Thyroid gland (tissue), 4 donors: ENCODE data around the gene GPR83. TPM values are rescaled to one million over a fixed set of nuclear protein-coding genes. Genes with fewer than 3 reads are reported as not detected.
"Not testable (repeated sequence)": the region's sequence is repeated elsewhere in the genome, so short reads cannot be mapped to it uniquely, and the experiment has no call there.

ENCODE experiments used
- DNase-seq, 2 donors: peaks; one replicate each; pipeline ENCODE4 v3.0.0-alpha.2; 2019
- H3K27ac ChIP-seq, 3 donors: fragments of 200-600 bp; sonication (generic); 1 replicate in 2 of 3; 2 replicates in 1 of 3; pipeline ENCODE4 v1.5.1; 2016 to 2019; ENCODE audit warnings: mild to moderate bottlenecking in 1 of 3, moderate library complexity in 1 of 3
- H3K27me3 ChIP-seq: fragments of 200-600 bp; sonication (generic); one replicate; pipeline ENCODE4 v1.5.1; 2019
- H3K36me3 ChIP-seq, 2 donors: fragments of 200-600 bp; sonication (generic); one replicate each; pipeline ENCODE4 v1.5.1; 2016 to 2019
- H3K4me1 ChIP-seq, 2 donors: fragments of 200-600 bp; sonication (generic); one replicate each; pipeline ENCODE4 v1.5.1; 2017 to 2019
- H3K4me3 ChIP-seq, 3 donors: fragments of 200-600 bp; sonication (generic); replicated peaks in 1 of 3; 1 replicate in 2 of 3; 2 replicates in 1 of 3; pipeline ENCODE4 v1.5.1; 2016; ENCODE audit warnings: mild to moderate bottlenecking in 1 of 3
- H3K9me3 ChIP-seq: fragments of 200-600 bp; sonication (generic); one replicate; pipeline ENCODE4 v1.5.1; 2017
- POLR2A ChIP-seq, 2 donors: fragments of 450-650 bp; IDR thresholded peaks; one replicate each; pipeline ENCODE4 v1.6.1; 2017; ENCODE audit warnings: antibody characterized with exemption in 2 of 2, mild to moderate bottlenecking in 2 of 2, moderate library complexity in 1 of 2
- WGBS, 2 donors: methylation state at CpG; one replicate each; pipeline ENCODE4 v1.1.5; 2017; 5-methylcytosine and 5-hydroxymethylcytosine counted together
- intact Hi-C: fragments of 100-400 bp; cut with DNase I; formaldehyde crosslinking; loops from one replicate; pipeline ENCODE4 v1.15.1; 2023
- total RNA-seq, 4 donors: library from RNA; depleted of rRNA; stranded (reverse); fragments of >200 nt; gene quantifications; one replicate each; pipeline ENCODE4 v1.2.3, GENCODE V29; 2016
- TF ChIP-seq, protein P1 (sequence below), 6 experiments: fragments of 200-600 bp in 3 of 6; fragments of 450-650 bp in 3 of 6; sonication (generic) in 3 of 6; IDR thresholded peaks; one replicate each; pipeline ENCODE4 v1.5.1; 2016 to 2019; ENCODE audit warnings: antibody characterized with exemption in 6 of 6, mild to moderate bottlenecking in 2 of 6, inconsistent platforms in 1 of 6, moderate library complexity in 1 of 6

GPR83 gene
- total RNA-seq, 4 donors from 2014 or later = 0.81 to 9.4 (median 4.4) TPM

DNA sequence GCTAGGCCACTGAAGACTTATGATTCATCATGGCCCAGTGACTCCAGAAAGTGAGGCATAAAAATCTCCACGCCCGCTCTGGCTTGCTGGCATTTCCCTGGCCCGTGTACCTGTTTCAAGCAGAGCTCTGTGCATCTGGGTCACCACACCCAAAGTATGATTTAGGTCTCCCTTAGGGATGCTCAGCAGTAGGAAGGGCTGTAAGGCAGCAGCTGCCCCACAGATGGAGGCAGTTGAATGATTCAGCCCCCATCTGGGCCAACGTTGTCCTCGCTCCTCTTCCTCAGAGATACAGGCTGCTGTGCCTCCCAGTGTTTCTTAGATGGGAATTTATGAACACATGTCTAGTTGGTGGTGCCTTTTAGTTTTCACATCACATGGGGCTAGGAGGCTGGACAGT is 21.6 kb downstream of the GPR83 start:
- TF ChIP-seq POLR2A (IDR thresholded peaks at IDR 0.05) = no peak
- TF ChIP-seq, protein P1, sequence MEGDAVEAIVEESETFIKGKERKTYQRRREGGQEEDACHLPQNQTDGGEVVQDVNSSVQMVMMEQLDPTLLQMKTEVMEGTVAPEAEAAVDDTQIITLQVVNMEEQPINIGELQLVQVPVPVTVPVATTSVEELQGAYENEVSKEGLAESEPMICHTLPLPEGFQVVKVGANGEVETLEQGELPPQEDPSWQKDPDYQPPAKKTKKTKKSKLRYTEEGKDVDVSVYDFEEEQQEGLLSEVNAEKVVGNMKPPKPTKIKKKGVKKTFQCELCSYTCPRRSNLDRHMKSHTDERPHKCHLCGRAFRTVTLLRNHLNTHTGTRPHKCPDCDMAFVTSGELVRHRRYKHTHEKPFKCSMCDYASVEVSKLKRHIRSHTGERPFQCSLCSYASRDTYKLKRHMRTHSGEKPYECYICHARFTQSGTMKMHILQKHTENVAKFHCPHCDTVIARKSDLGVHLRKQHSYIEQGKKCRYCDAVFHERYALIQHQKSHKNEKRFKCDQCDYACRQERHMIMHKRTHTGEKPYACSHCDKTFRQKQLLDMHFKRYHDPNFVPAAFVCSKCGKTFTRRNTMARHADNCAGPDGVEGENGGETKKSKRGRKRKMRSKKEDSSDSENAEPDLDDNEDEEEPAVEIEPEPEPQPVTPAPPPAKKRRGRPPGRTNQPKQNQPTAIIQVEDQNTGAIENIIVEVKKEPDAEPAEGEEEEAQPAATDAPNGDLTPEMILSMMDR (IDR thresholded peaks at IDR 0.05) = no peak
- no peaks in the 10 kb centered on the region for H3K36me3 ChIP-seq
- no peaks in the 10 kb centered on the region for H3K9me3 ChIP-seq
- no peak overlapping the region for H3K27ac ChIP-seq
- intact Hi-C loops = no loop called here
- DNase-seq = no peak
- 88 to 93% methylated on average over 5 of the region's 5 CpGs for WGBS, 2 donors
- H3K4me3 ChIP-seq = no peak overlapping the region
- no peaks in the 10 kb centered on the region for H3K4me1 ChIP-seq
- no peaks in the 10 kb centered on the region for H3K27me3 ChIP-seq

DNA sequence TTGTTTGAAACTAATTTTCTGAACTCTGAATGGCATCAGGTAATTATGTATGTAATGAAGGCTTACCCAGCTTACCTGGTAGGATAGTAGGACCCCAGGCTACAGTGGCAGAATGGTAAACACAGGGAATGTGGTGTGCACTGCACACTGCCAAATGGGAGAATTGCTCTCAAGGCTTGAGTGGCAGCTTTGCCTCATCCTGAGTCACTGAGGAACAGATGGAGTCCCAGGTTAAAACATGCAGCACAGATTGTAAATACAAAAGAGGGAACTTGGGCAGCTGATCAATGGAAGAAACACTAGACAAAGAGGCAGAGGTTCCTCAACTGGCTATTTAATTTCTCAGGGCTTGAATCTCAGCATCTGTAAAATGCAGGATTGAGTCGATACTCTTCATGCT is 24.4 kb downstream of the GPR83 start:
- WGBS, 2 donors = 81 to 97% methylated on average over 1 of the region's 1 CpG
- Histone ChIP-seq H3K27me3 (no peaks in the 10 kb centered on the region), H3K9me3 (no peaks in the 10 kb centered on the region), H3K4me3 (no peak overlapping the region), H3K36me3 (no peaks in the 10 kb centered on the region), H3K4me1 (no peaks in the 10 kb centered on the region), H3K27ac (no peak overlapping the region)
- intact Hi-C loops = no loop called here
- TF ChIP-seq, protein P1 (IDR thresholded peaks at IDR 0.05) = no peak
- TF ChIP-seq POLR2A (IDR thresholded peaks at IDR 0.05) = no peak
- DNase-seq = no peak

DNA sequence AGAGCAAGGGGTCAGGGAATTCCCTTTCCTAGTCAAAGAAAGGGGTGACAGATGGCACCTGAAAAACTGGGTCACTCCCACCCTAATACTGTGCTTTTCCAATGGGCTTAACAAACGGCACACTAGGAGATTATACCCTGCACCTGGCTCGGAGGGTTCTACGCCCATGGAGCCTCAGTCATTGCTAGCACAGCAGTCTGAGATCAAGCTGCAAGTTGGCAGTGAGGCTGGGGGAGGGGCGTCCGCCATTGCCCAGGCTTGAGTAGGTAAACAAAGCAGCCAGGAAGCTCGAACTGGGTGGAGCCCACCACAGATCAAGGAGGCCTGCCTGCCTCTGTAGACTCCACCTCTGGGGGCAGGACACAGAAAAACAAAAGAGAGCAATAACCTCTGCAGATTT is 30.6 kb downstream of the GPR83 start:
- H3K9me3 ChIP-seq, H3K4me3 ChIP-seq, H3K4me1 ChIP-seq, H3K27me3 ChIP-seq, intact Hi-C loops, H3K27ac ChIP-seq, H3K36me3 ChIP-seq, DNase-seq: not testable (repeated sequence)
- WGBS, 2 donors = 86 to 88% methylated on average over 3 to 6 of the region's 6 CpGs

DNA sequence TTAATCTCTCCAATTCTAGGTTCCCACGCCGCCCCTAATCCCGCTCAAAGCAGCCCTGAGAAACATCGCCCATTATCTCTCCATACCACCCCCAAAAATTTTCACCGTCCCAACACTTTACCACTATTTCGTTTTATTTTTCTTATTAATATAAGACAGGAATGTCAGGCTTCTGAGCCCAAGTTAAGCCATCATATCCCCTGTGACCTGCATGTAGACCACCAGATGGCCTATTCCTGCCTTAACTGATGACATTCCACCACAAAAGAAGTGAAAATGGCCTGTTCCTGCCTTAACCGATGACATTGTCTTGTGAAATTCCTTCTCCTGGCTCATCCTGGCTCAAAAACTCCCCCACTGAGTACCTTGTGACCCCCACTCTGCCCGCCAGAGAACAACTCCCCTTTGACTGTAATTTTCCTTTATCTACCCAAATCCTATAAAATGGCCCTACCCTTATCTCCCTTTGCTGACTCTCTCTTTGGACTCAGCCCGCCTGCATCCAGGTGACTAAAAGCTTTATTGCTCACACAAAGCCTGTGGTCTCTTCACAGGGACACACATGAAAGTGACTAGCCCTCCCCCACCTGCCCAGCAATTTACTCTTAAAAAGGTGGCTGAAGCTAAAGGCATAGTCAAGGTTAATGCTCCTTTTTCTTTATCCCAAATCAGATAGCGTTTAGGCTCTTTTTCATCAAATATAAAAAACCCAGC is 50.2 kb downstream of the GPR83 start:
- H3K4me3 ChIP-seq, H3K27me3 ChIP-seq, H3K4me1 ChIP-seq, H3K36me3 ChIP-seq, H3K9me3 ChIP-seq, intact Hi-C loops, DNase-seq, H3K27ac ChIP-seq: not testable (repeated sequence)
- 88 to 94% methylated on average over 10 of the region's 10 CpGs for WGBS, 2 donors

DNA sequence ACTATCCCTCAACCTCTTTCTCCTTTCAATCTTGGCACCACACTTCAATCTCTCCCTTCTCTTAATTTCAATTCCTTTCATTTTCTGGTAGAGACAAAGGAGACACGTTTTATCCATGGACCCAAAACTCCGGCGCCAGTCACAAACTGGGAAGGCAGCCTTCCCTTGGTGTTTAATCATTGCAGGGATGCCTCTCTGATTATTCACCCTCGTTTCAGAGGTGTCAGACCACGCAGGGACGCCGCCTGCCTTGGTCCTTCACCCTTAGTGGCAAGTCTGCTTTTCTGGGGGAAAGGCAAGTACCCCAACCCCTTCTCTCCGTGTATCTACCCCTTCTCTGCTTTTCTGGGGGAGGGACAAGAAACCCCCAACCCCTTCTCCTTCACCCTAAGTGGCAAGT is 54.9 kb downstream of the GPR83 start:
- DNase-seq, H3K9me3 ChIP-seq, H3K4me1 ChIP-seq, intact Hi-C loops, H3K27ac ChIP-seq, H3K4me3 ChIP-seq, H3K27me3 ChIP-seq, H3K36me3 ChIP-seq: not testable (repeated sequence)
- 89 to 91% methylated on average over 8 of the region's 8 CpGs for WGBS, 2 donors

DNA sequence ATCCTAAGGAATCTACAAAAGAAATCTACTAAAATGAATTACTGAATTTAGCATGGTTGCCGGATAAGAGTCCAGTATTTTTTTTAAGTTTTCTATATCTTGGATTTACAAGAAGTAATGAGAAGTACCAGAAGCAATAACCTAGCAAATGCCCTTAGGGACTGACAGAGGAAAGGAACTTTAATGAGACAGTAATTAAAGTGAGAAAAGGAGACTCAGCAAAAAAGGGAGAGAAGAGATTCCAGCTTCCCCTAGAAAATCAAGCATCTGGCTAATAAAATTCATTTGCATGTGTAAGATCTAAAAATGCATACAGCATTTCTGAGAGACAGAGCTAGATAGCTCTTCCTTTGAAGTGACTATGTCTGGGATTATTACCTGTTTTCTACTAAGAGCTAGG is 57.7 kb downstream of the GPR83 start:
- H3K27ac ChIP-seq = no peak overlapping the region
- no peaks in the 10 kb centered on the region for H3K4me1 ChIP-seq
- no peaks in the 10 kb centered on the region for H3K27me3 ChIP-seq
- intact Hi-C loops = no loop called here
- TF ChIP-seq, protein P1 (IDR thresholded peaks at IDR 0.05) = no peak
- TF ChIP-seq POLR2A (IDR thresholded peaks at IDR 0.05) = no peak
- H3K36me3 ChIP-seq = no peaks in the 10 kb centered on the region
- no peaks in the 10 kb centered on the region for H3K9me3 ChIP-seq
- 86 to 90% methylated on average over 1 of the region's 1 CpG for WGBS, 2 donors
- DNase-seq = no peak
- H3K4me3 ChIP-seq = no peak overlapping the region

DNA sequence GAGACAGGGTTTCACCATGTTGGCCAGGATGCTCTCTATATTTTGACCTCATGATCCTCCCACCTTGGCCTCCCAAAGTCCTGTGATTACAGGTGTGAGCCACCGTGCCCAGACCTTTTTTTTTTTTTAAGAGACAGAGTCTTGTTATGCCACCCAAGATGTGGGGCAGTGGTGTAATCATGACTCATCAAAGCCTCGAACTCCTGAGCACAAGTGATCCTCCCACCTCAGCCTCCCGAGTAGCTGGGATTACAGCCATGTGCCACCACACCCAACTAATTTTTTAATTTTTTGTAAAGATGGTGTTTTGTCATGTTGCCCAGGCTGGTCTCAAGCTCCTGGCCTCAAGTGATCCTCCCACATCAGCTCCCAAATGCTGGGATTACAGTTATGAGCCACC is 59.0 kb downstream of the GPR83 start:
- H3K9me3 ChIP-seq = no peaks in the 10 kb centered on the region
- no peak overlapping the region for H3K4me3 ChIP-seq
- WGBS, 2 donors = 89% methylated on average over 3 of the region's 3 CpGs
- H3K4me1 ChIP-seq = no peaks in the 10 kb centered on the region
- no peak for TF ChIP-seq POLR2A (IDR thresholded peaks at IDR 0.05)
- TF ChIP-seq, protein P1 (IDR thresholded peaks at IDR 0.05) = no peak
- no peaks in the 10 kb centered on the region for H3K36me3 ChIP-seq
- H3K27me3 ChIP-seq = no peaks in the 10 kb centered on the region
- H3K27ac ChIP-seq = no peak overlapping the region
- DNase-seq = no peak
- intact Hi-C loops = no loop called here
